Natural killer cell (primary cell): ENCODE measurements around the gene PPP1R14C. TPM values are rescaled to one million over a fixed set of nuclear protein-coding genes. Genes with fewer than 3 reads are reported as not detected.

Source experiments
- ATAC-seq, 3 donors: fragments of 150-1000 bp in 2 of 3; fragments of 200-7000 bp in 1 of 3; cut with Tn5 transposase; 1 replicate in 1 of 3; 2 replicates in 2 of 3; pipeline ENCODE4 v1.10.0; 2021; ENCODE audit warnings: mild to moderate bottlenecking in 2 of 3, moderate library complexity in 2 of 3
- DNase-seq, 2 donors: peaks; one replicate each; pipeline versions ENCODE4 v3.0.0 to v3.0.0-alpha.2; 2013 to 2021; ENCODE audit warnings: mixed read lengths in 1 of 2
- H3K27ac ChIP-seq: one replicate; pipeline ENCODE4 v1.5.1; 2013; ENCODE audit warnings: mild to moderate bottlenecking, low read length
- H3K27me3 ChIP-seq: one replicate; pipeline ENCODE4 v1.6.1; 2013; ENCODE audit warnings: low read length; ENCODE audit not compliant: control insufficient read depth, insufficient read depth
- H3K36me3 ChIP-seq: one replicate; pipeline ENCODE4 v1.6.1; 2013; ENCODE audit warnings: low read length; ENCODE audit not compliant: control insufficient read depth, insufficient read depth
- H3K4me1 ChIP-seq: one replicate; pipeline ENCODE4 v1.6.1; 2013; ENCODE audit warnings: low read length; ENCODE audit not compliant: control insufficient read depth, insufficient read depth
- H3K4me3 ChIP-seq: one replicate; pipeline ENCODE4 v1.5.1; 2013; ENCODE audit warnings: low read length
- H3K9me3 ChIP-seq: one replicate; pipeline ENCODE4 v1.6.1; 2013; ENCODE audit warnings: low read length; ENCODE audit not compliant: control insufficient read depth, insufficient read depth
- H3K27ac Mint-ChIP-seq, 2 donors: one replicate each; pipeline ENCODE4 v1.8.0; 2022; ENCODE audit warnings: mild to moderate bottlenecking in 2 of 2, mixed read lengths in 2 of 2, moderate library complexity in 1 of 2
- H3K27me3 Mint-ChIP-seq, 2 donors: one replicate each; pipeline ENCODE4 v1.8.0; 2022; ENCODE audit warnings: low read depth in 2 of 2, mixed read lengths in 2 of 2
- H3K36me3 Mint-ChIP-seq: one replicate; pipeline ENCODE4 v1.8.0; 2022; ENCODE audit warnings: mixed read lengths
- H3K4me1 Mint-ChIP-seq, 2 donors: one replicate each; pipeline ENCODE4 v1.8.0; 2022; ENCODE audit warnings: mixed read lengths in 2 of 2
- H3K4me3 Mint-ChIP-seq: one replicate; pipeline ENCODE4 v1.8.0; 2022; ENCODE audit warnings: mild to moderate bottlenecking, moderate library complexity, mixed read lengths
- H3K9me3 Mint-ChIP-seq, 2 donors: one replicate each; pipeline ENCODE4 v1.8.0; 2022; ENCODE audit warnings: mixed read lengths in 2 of 2
- WGBS: methylation state at CpG from one replicate; pipeline ENCODE4 v1.1.7; 2013; ENCODE audit warnings: missing lambda C conversion rate; ENCODE audit not compliant: insufficient coverage; 5-methylcytosine and 5-hydroxymethylcytosine counted together
- intact Hi-C: fragments of 100-400 bp; cut with micrococcal nuclease; formaldehyde crosslinking; loops from one replicate; pipeline ENCODE4 v1.14.2; 2022
- total RNA-seq, 4 donors: library from RNA; stranded (reverse); fragments of 120-200 nt in 1 of 4; gene quantifications; one replicate each; pipeline versions ENCODE4 v1.2.3 to v1.2.4, GENCODE V29; 2013 to 2022
- TF ChIP-seq, protein P1 (sequence below): fragments of 200-600 bp; IDR thresholded peaks from one replicate; pipeline ENCODE4 v1.8.0; 2022; ENCODE audit warnings: antibody characterized with exemption

The PPP1R14C gene
- total RNA-seq, 3 donors from 2014 or later (not counting 1 experiment from before 2014, with no cell fraction given), result not detected

DNA sequence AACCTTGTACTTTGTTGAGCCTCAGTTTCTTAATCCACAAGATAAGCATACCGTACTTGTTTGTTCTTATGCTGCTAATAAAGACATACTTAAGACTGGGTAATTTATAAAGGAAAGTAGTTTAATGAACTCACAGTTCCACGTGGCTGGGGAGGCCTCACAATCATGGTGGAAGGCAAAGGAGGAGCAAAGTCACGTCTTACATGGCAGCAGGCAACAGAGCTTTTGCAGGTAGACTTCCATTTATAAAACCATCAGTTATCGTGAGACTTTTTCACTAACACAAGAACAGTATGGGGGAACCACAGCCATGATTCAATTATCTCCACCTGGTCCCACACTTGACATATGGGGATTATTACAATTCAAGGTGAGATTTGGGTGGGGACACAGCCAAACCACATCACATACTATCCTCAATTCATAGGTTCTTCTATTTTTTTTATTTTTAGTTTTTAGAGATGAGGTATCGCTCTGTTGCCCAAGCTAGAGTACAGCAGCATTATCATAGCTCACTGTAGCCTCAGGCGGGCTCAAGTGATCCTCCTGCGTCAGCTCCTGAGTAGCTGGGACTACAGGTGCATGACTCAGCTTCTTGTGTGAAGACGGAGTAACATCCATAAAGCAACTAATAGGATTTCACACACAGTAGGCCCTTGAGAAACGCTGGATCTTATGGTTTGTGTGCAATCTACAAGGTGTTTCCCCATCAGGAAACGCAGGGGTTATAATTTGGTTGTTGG is 149.3 kb downstream of the PPP1R14C start:
- no peaks in the 10 kb centered on the region for H3K4me1 ChIP-seq
- ATAC-seq (no peak), DNase-seq (no peak)
- no peak overlapping the region for H3K4me3 ChIP-seq
- H3K36me3 ChIP-seq, result no peaks in the 10 kb centered on the region
- Mint-ChIP-seq H3K27me3 (peaks cover 12 to 13% of the 10 kb centered on the region in 2 donors), H3K27ac (no peak overlapping the region), H3K36me3 (no peaks in the 10 kb centered on the region), H3K4me1 (no peaks in the 10 kb centered on the region), H3K9me3 (no peaks in the 10 kb centered on the region), H3K4me3 (no peak overlapping the region)
- H3K27ac ChIP-seq, result no peak overlapping the region
- intact Hi-C loops, result no loop called here
- peaks cover 6% of the 10 kb centered on the region for H3K27me3 ChIP-seq
- TF ChIP-seq, protein P1, sequence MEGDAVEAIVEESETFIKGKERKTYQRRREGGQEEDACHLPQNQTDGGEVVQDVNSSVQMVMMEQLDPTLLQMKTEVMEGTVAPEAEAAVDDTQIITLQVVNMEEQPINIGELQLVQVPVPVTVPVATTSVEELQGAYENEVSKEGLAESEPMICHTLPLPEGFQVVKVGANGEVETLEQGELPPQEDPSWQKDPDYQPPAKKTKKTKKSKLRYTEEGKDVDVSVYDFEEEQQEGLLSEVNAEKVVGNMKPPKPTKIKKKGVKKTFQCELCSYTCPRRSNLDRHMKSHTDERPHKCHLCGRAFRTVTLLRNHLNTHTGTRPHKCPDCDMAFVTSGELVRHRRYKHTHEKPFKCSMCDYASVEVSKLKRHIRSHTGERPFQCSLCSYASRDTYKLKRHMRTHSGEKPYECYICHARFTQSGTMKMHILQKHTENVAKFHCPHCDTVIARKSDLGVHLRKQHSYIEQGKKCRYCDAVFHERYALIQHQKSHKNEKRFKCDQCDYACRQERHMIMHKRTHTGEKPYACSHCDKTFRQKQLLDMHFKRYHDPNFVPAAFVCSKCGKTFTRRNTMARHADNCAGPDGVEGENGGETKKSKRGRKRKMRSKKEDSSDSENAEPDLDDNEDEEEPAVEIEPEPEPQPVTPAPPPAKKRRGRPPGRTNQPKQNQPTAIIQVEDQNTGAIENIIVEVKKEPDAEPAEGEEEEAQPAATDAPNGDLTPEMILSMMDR, result no peak
- H3K9me3 ChIP-seq, result peaks cover 7% of the 10 kb centered on the region
- WGBS, result 86% methylated on average over 8 of the region's 10 CpGs

DNA sequence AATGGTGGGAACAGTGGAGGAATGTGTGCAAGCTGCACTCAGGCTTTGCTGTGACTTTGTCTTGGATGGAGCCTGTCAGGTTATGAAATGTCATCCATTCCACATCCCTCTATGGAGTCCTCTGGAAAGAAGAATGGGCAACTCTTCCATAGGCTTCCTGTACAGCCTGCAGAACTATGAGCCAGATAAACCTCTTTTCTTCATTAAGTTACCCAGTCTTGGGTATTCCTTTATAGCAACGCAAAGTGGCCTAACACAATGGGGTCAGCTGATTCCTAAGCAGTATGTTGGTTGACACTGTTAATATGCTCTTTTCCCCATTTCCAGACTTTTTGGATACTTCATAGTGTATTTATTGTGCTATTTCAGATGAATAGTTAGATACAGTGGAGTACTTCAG is 150.2 kb downstream of the PPP1R14C start:
- H3K36me3 Mint-ChIP-seq, result no peaks in the 10 kb centered on the region
- intact Hi-C loops, result no loop called here
- no peak overlapping the region for H3K27ac ChIP-seq

DNA sequence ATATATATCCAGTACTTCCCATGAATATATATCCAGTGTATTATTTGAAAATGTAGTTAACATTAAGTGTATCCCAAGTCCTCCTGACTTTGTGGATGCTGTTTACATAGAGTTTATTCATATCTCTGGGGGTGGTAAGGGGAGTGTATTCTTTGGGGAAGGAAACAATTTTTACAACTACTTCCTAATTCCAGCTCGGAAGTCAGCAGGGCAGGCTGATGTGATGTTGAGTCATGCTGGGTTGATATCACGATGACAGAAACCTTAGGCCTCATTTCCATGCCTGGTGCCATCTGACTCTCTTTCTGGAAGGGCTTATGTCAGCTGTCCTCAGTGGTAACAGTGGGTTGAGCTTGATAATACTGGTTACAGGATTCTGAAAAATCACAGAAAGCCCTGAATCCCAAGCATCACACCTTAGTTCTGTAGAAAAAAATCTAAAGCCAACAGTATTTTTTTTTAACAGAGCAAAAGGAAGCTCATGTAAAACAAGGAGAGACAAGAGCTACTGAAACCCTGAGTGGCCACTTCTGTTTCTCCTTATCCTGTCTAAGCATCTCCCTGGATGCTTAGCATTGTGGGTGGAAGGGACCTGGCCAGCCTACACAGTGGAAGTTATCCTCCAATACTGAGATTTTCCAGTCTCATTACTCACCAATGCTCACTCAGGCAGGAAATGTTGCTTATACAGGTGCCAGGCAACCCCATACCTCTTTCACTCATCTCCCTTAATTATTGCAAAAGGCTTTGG is 150.8 kb downstream of the PPP1R14C start:
- Histone ChIP-seq H3K9me3 (peaks cover 11% of the 10 kb centered on the region), H3K4me3 (no peak overlapping the region), H3K36me3 (no peaks in the 10 kb centered on the region), H3K27ac (no peak overlapping the region), H3K27me3 (peaks cover 9% of the 10 kb centered on the region), H3K4me1 (no peaks in the 10 kb centered on the region)
- Mint-ChIP-seq H3K27ac (no peak overlapping the region), H3K36me3 (no peaks in the 10 kb centered on the region), H3K9me3 (peaks cover 0 to 3% of the 10 kb centered on the region in 2 donors), H3K27me3 (peaks cover 15 to 17% of the 10 kb centered on the region in 2 donors), H3K4me1 (no peaks in the 10 kb centered on the region), H3K4me3 (no peak overlapping the region)
- intact Hi-C loops, result no loop called here
- TF ChIP-seq, protein P1, result no peak
- WGBS, result 40% methylated on average over 1 of the region's 2 CpGs
- DNase-seq (no peak), ATAC-seq (no peak)

More for the DNA sequence above, 150.2 kb downstream of the PPP1R14C start:
- H3K9me3 Mint-ChIP-seq, result peaks cover 0 to 3% of the 10 kb centered on the region in 2 donors
- H3K27ac Mint-ChIP-seq, result no peak overlapping the region
- no peaks in the 10 kb centered on the region for H3K4me1 Mint-ChIP-seq
- peaks cover 13% of the 10 kb centered on the region for H3K27me3 ChIP-seq
- peaks cover 14 to 17% of the 10 kb centered on the region in 2 donors for H3K27me3 Mint-ChIP-seq
- no peak overlapping the region for H3K4me3 Mint-ChIP-seq
- H3K36me3 ChIP-seq, result no peaks in the 10 kb centered on the region
- no peaks in the 10 kb centered on the region for H3K4me1 ChIP-seq
- H3K9me3 ChIP-seq, result peaks cover 11% of the 10 kb centered on the region
- TF ChIP-seq, protein P1, result no peak
- 100% methylated on average over 1 of the region's 1 CpG for WGBS
- DNase-seq (no peak), ATAC-seq (no peak)
- no peak overlapping the region for H3K4me3 ChIP-seq
